ENCODE measurements around the gene FURIN. TPM values are rescaled to one million over a fixed set of nuclear protein-coding genes. Genes with fewer than 3 reads are reported as not detected.

Gene FURIN
- total RNA-seq, 3 donors from 2014 or later = 34.5 to 48.5 (median 36.4) TPM

- no peak for TF ChIP-seq CTCF (IDR thresholded peaks at IDR 0.05)
- no peak for TF ChIP-seq POLR2A (IDR thresholded peaks at IDR 0.05)
- TF ChIP-seq POLR2AphosphoS5 (IDR thresholded peaks at IDR 0.05) = no peak
- Histone ChIP-seq H3K4me1 (no peaks in the 10 kb centered on the region), H3K4me3 (no peak overlapping the region), H3K27ac (no peak overlapping the region), H3K27me3 (no peaks in the 10 kb centered on the region), H3K36me3 (no peaks in the 10 kb centered on the region), H3K9me3 (no peaks in the 10 kb centered on the region)
- intact Hi-C loops (cut with DNase I; ENCODE audit: low total_unique reads) = no loop called here
- no peak for DNase-seq (ENCODE audit: low spot score in 2 of 2)
These were observed 11.1 kb upstream of the FURIN start for GRCh38 chr15:90857337-90857736.

DNA sequence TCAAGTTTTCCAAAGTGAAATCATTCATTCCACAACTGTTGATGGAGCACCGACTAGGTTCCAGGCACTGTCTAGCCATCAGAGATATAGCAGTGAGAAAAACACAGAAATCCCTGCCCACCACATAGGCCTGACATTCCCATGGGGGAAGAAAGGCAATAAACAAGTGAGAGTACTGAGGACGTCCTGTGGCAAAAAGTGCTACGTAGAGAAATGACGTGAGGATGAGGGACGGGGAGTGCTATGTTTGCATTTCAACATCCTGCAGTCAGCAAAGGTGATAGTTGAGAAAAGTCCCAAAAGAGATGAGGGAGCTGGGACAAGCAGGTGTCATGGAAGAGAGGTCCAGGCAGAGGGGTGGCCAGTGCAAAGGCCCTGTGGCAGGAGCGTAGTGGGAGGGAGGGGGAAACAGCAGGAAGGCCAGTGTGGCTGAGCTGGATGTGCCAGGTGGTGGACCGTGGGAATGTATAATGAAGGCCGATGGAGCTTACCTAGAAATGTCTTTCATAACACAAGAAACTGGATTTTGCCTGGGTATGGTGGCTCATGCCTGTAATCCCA is 10.4 kb upstream of the FURIN start:
- Histone ChIP-seq H3K36me3 (no peaks in the 10 kb centered on the region), H3K27ac (no peak overlapping the region), H3K27me3 (no peaks in the 10 kb centered on the region), H3K4me3 (no peak overlapping the region), H3K4me1 (no peaks in the 10 kb centered on the region), H3K9me3 (no peaks in the 10 kb centered on the region)
- DNase-seq (ENCODE audit: low spot score in 2 of 2) = no peak
- TF ChIP-seq POLR2A (IDR thresholded peaks at IDR 0.05) (no peak), CTCF (IDR thresholded peaks at IDR 0.05) (no peak), POLR2AphosphoS5 (IDR thresholded peaks at IDR 0.05) (no peak)
- intact Hi-C loops (cut with DNase I; ENCODE audit: low total_unique reads) = no loop called here

GRCh38 chr15:90859234-90860131 is 8.9 kb upstream of the FURIN start:
- H3K27ac ChIP-seq = no peak overlapping the region
- H3K4me3 ChIP-seq = no peak overlapping the region
- intact Hi-C loops (cut with DNase I; ENCODE audit: low total_unique reads) = no loop called here
- no peaks in the 10 kb centered on the region for H3K36me3 ChIP-seq
- no peaks in the 10 kb centered on the region for H3K27me3 ChIP-seq
- TF ChIP-seq POLR2AphosphoS5 (IDR thresholded peaks at IDR 0.05) (no peak), CTCF (IDR thresholded peaks at IDR 0.05) (no peak), POLR2A (IDR thresholded peaks at IDR 0.05) (no peak)
- no peak for DNase-seq (ENCODE audit: low spot score in 2 of 2)
- H3K4me1 ChIP-seq = no peaks in the 10 kb centered on the region
- H3K9me3 ChIP-seq = no peaks in the 10 kb centered on the region

GRCh38 chr15:90860450-90860849 is 7.9 kb upstream of the FURIN start:
- Histone ChIP-seq H3K27ac (peak overlapping the region; percentile 34 to 62), H3K9me3 (no peaks in the 10 kb centered on the region), H3K4me3 (no peak overlapping the region), H3K36me3 (no peaks in the 10 kb centered on the region), H3K4me1 (no peaks in the 10 kb centered on the region), H3K27me3 (no peaks in the 10 kb centered on the region)
- no peak for DNase-seq (ENCODE audit: low spot score in 2 of 2)
- intact Hi-C loops (cut with DNase I; ENCODE audit: low total_unique reads) = no loop called here
- TF ChIP-seq POLR2AphosphoS5 (IDR thresholded peaks at IDR 0.05) (peak in 1 of 3 donors; percentile 40), CTCF (IDR thresholded peaks at IDR 0.05) (no peak)

Data from breast epithelium (tissue), 4 donors.